ENCODE data around the gene TMEM178B. TPM values are rescaled to one million over a fixed set of nuclear protein-coding genes. Genes with fewer than 3 reads are reported as not detected.

Gene TMEM178B
- total RNA-seq, 3 donors from 2014 or later (not counting 1 experiment from before 2014, with no cell fraction given), result not detected

GRCh38 chr7:141287936-141288335 lies 214.1 kb downstream of the TMEM178B start:
- Mint-ChIP-seq H3K4me1 (peaks cover 0 to 15% of the 10 kb centered on the region in 2 donors), H3K27ac (no peak overlapping the region), H3K36me3 (no peaks in the 10 kb centered on the region), H3K27me3 (ENCODE audit: low read depth in 2 of 2) (peaks cover 25 to 28% of the 10 kb centered on the region in 2 donors), H3K4me3 (no peak overlapping the region), H3K9me3 (no peaks in the 10 kb centered on the region)
- TF ChIP-seq CTCF (IDR thresholded peaks at IDR 0.05), result no peak
- intact Hi-C loops (cut with micrococcal nuclease), result no loop called here
- no peak overlapping the region for H3K4me3 ChIP-seq (ENCODE audit: low read length)
- DNase-seq, result no peak
- WGBS (ENCODE audit: insufficient coverage), result 77% methylated on average over 5 of the region's 5 CpGs
- H3K9me3 ChIP-seq (ENCODE audit: control insufficient read depth, insufficient read depth, low read length), result no peaks in the 10 kb centered on the region
- H3K36me3 ChIP-seq (ENCODE audit: control insufficient read depth, insufficient read depth, low read length), result no peaks in the 10 kb centered on the region
- H3K27me3 ChIP-seq (ENCODE audit: control insufficient read depth, insufficient read depth, low read length), result no peaks in the 10 kb centered on the region
- ATAC-seq, result no peak
- H3K27ac ChIP-seq (ENCODE audit: low read length), result no peak overlapping the region
- no peaks in the 10 kb centered on the region for H3K4me1 ChIP-seq (ENCODE audit: control insufficient read depth, insufficient read depth, low read length)

- no peaks in the 10 kb centered on the region for H3K9me3 ChIP-seq (ENCODE audit: control insufficient read depth, insufficient read depth, low read length)
- H3K27me3 Mint-ChIP-seq (ENCODE audit: low read depth in 2 of 2), result peaks cover 25 to 28% of the 10 kb centered on the region in 2 donors
- peaks cover 0 to 12% of the 10 kb centered on the region in 2 donors for H3K4me1 Mint-ChIP-seq
- no peak overlapping the region for H3K4me3 Mint-ChIP-seq
- no peak for DNase-seq
- WGBS (ENCODE audit: insufficient coverage), result 92% methylated on average over 7 of the region's 7 CpGs
- intact Hi-C loops (cut with micrococcal nuclease), result no loop called here
- no peaks in the 10 kb centered on the region for H3K4me1 ChIP-seq (ENCODE audit: control insufficient read depth, insufficient read depth, low read length)
- no peaks in the 10 kb centered on the region for H3K36me3 ChIP-seq (ENCODE audit: control insufficient read depth, insufficient read depth, low read length)
- TF ChIP-seq CTCF (IDR thresholded peaks at IDR 0.05), result no peak
- H3K27ac Mint-ChIP-seq, result no peak overlapping the region
- no peaks in the 10 kb centered on the region for H3K36me3 Mint-ChIP-seq
- no peaks in the 10 kb centered on the region for H3K27me3 ChIP-seq (ENCODE audit: control insufficient read depth, insufficient read depth, low read length)
- H3K4me3 ChIP-seq (ENCODE audit: low read length), result no peak overlapping the region
- ATAC-seq, result no peak
- H3K9me3 Mint-ChIP-seq, result no peaks in the 10 kb centered on the region
- H3K27ac ChIP-seq (ENCODE audit: low read length), result no peak overlapping the region
Measured at GRCh38 chr7:141288626-141289025, 214.8 kb downstream of the TMEM178B start.

- WGBS (ENCODE audit: insufficient coverage), result 86% methylated on average over 8 of the region's 8 CpGs
- no peaks in the 10 kb centered on the region for H3K4me1 ChIP-seq (ENCODE audit: control insufficient read depth, insufficient read depth, low read length)
- H3K4me3 Mint-ChIP-seq, result no peak overlapping the region
- H3K36me3 Mint-ChIP-seq, result no peaks in the 10 kb centered on the region
- peaks cover 28 to 31% of the 10 kb centered on the region in 2 donors for H3K27me3 Mint-ChIP-seq (ENCODE audit: low read depth in 2 of 2)
- ATAC-seq (no peak), DNase-seq (no peak)
- no peaks in the 10 kb centered on the region for H3K9me3 Mint-ChIP-seq
- H3K27ac Mint-ChIP-seq, result no peak overlapping the region
- no peak overlapping the region for H3K4me3 ChIP-seq (ENCODE audit: low read length)
- no peak for TF ChIP-seq CTCF (IDR thresholded peaks at IDR 0.05)
- H3K27ac ChIP-seq (ENCODE audit: low read length), result no peak overlapping the region
- no peaks in the 10 kb centered on the region for H3K27me3 ChIP-seq (ENCODE audit: control insufficient read depth, insufficient read depth, low read length)
- H3K9me3 ChIP-seq (ENCODE audit: control insufficient read depth, insufficient read depth, low read length), result no peaks in the 10 kb centered on the region
- intact Hi-C loops (cut with micrococcal nuclease), result no loop called here
- H3K4me1 Mint-ChIP-seq, result peaks cover 0 to 6% of the 10 kb centered on the region in 2 donors
- H3K36me3 ChIP-seq (ENCODE audit: control insufficient read depth, insufficient read depth, low read length), result no peaks in the 10 kb centered on the region
Measured at GRCh38 chr7:141290365-141290764, 216.5 kb downstream of the TMEM178B start.

- Mint-ChIP-seq H3K36me3 (no peaks in the 10 kb centered on the region), H3K4me3 (no peak overlapping the region), H3K27me3 (ENCODE audit: low read depth in 2 of 2) (peaks cover 28 to 33% of the 10 kb centered on the region in 2 donors), H3K9me3 (no peaks in the 10 kb centered on the region), H3K4me1 (peaks cover 0 to 6% of the 10 kb centered on the region in 2 donors), H3K27ac (no peak overlapping the region)
- no peak for DNase-seq
- Histone ChIP-seq H3K27ac (ENCODE audit: low read length) (no peak overlapping the region), H3K9me3 (ENCODE audit: control insufficient read depth, insufficient read depth, low read length) (no peaks in the 10 kb centered on the region), H3K4me1 (ENCODE audit: control insufficient read depth, insufficient read depth, low read length) (no peaks in the 10 kb centered on the region), H3K36me3 (ENCODE audit: control insufficient read depth, insufficient read depth, low read length) (no peaks in the 10 kb centered on the region), H3K4me3 (ENCODE audit: low read length) (no peak overlapping the region), H3K27me3 (ENCODE audit: control insufficient read depth, insufficient read depth, low read length) (no peaks in the 10 kb centered on the region)
- ATAC-seq, result no peak
- no peak for TF ChIP-seq CTCF (IDR thresholded peaks at IDR 0.05)
- WGBS (ENCODE audit: insufficient coverage), result 77% methylated on average over 6 of the region's 7 CpGs
- intact Hi-C loops (cut with micrococcal nuclease), result no loop called here
Measured at GRCh38 chr7:141290973-141291372, 217.1 kb downstream of the TMEM178B start.

Data from natural killer cell (primary cell).